Astrocyte of the spinal cord (primary cell): ENCODE results near the gene GRID1.

ENCODE experiments used
- DNase-seq: peaks from one replicate; pipeline ENCODE4 v3.0.0; 2011; ENCODE audit warnings: low read depth, low spot score
- H3K4me3 ChIP-seq: 2 replicates; pipeline ENCODE4 v1.5.1; 2011; ENCODE audit warnings: low read depth, mild to moderate bottlenecking, low read length, moderate library complexity
- in situ Hi-C: cut with HindIII; loops from 2 replicates; pipeline ENCODE4 v1.10.0; 2017; ENCODE audit warnings: low sequenced_read_pairs
- TF ChIP-seq, protein P1 (sequence below): IDR thresholded peaks from 2 replicates; pipeline ENCODE4 v1.5.1; 2012; ENCODE audit warnings: low read depth, mild to moderate bottlenecking, low read length, inconsistent platforms

GRID1 gene

GRCh38 chr10:85611093-85611740, 755.4 kb downstream of the GRID1 start:
- in situ Hi-C loops, result no loop called here
- TF ChIP-seq, protein P1, sequence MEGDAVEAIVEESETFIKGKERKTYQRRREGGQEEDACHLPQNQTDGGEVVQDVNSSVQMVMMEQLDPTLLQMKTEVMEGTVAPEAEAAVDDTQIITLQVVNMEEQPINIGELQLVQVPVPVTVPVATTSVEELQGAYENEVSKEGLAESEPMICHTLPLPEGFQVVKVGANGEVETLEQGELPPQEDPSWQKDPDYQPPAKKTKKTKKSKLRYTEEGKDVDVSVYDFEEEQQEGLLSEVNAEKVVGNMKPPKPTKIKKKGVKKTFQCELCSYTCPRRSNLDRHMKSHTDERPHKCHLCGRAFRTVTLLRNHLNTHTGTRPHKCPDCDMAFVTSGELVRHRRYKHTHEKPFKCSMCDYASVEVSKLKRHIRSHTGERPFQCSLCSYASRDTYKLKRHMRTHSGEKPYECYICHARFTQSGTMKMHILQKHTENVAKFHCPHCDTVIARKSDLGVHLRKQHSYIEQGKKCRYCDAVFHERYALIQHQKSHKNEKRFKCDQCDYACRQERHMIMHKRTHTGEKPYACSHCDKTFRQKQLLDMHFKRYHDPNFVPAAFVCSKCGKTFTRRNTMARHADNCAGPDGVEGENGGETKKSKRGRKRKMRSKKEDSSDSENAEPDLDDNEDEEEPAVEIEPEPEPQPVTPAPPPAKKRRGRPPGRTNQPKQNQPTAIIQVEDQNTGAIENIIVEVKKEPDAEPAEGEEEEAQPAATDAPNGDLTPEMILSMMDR, result no peak
- no peak for DNase-seq
- no peak overlapping the region for H3K4me3 ChIP-seq

GRCh38 chr10:85610381-85611092, 756.1 kb downstream of the GRID1 start:
- in situ Hi-C loops, result no loop called here
- TF ChIP-seq, protein P1, result no peak
- DNase-seq, result no peak
- no peak overlapping the region for H3K4me3 ChIP-seq

DNA sequence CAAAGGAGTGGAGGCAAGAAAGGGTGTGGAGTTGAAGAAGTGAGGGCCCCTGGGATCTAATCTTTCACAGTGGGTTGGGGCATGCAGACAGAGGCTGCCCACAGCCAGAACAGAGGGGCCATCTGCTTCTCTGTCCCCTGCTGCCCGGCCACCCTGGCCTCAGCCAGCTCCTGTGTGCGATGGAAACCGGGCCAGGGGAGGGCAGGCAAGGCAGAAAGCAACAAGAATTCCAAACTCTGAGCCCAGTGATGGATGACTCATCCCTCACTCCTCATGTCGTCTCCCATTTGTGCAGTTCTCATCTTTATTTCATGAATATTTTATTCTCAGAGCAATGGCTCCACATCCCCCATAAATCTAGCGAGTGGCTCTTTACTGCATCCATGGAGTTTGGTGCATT, 757.1 kb downstream of the GRID1 start:
- H3K4me3 ChIP-seq, result no peak overlapping the region
- DNase-seq, result no peak
- in situ Hi-C loops, result no loop called here
- TF ChIP-seq, protein P1, result no peak

GRCh38 chr10:85608706-85609105, 757.9 kb downstream of the GRID1 start:
- in situ Hi-C loops, result no loop called here
- TF ChIP-seq, protein P1, result no peak
- no peak for DNase-seq
- H3K4me3 ChIP-seq, result no peak overlapping the region

GRCh38 chr10:85607043-85607695, 759.4 kb downstream of the GRID1 start:
- no peak overlapping the region for H3K4me3 ChIP-seq
- no peak for DNase-seq
- TF ChIP-seq, protein P1, result no peak
- in situ Hi-C loops, result no loop called here

GRCh38 chr10:85606401-85606800, 760.2 kb downstream of the GRID1 start:
- in situ Hi-C loops, result no loop called here
- DNase-seq, result no peak
- TF ChIP-seq, protein P1, result no peak
- H3K4me3 ChIP-seq, result no peak overlapping the region
